HepG2 (cell line): Measurements from ENCODE around the gene SCFD1.

Experiments
- CBX2 ChIP-seq, 2 experiments: fragments of 200-600 bp in 1 of 2; sonication (generic); formaldehyde crosslinking in 1 of 2; IDR thresholded peaks; 2 replicates each; pipeline versions ENCODE4 v1.7.0 to v1.8.1; 2018 to 2022; ENCODE audit warnings: low read depth in 2 of 2, low read length in 1 of 2, mild to moderate bottlenecking in 1 of 2, missing genetic modification reagents in 1 of 2
- GABPB1 ChIP-seq: IDR thresholded peaks from 2 replicates; pipeline ENCODE4 v1.6.1; 2016; ENCODE audit warnings: mild to moderate bottlenecking, missing genetic modification reagents, moderate library complexity, missing compliant biosample characterization
- KDM5A ChIP-seq: fragments of 200-600 bp; sonication (generic); IDR thresholded peaks from 2 replicates; pipeline ENCODE4 v1.7.0; 2018; ENCODE audit warnings: antibody characterized with exemption, mild to moderate bottlenecking, low read length, borderline replicate concordance
- PCBP2 ChIP-seq: fragments of 200-400 bp; formaldehyde crosslinking; optimal IDR thresholded peaks from 2 replicates; pipeline ENCODE3; 2018; ENCODE audit warnings: low read length, low read depth; ENCODE audit not compliant: poor library complexity, severe bottlenecking
- POLR2A ChIP-seq, 2 experiments: IDR thresholded peaks; 2 replicates each; pipeline ENCODE4 v1.6.1; 2011; ENCODE audit warnings: low read depth in 2 of 2, low read length in 2 of 2, mild to moderate bottlenecking in 1 of 2, moderate library complexity in 1 of 2; ENCODE audit not compliant: insufficient read depth in 1 of 2
- SP1 ChIP-seq, 2 experiments: fragments of 450-650 bp in 1 of 2; sonication (generic) in 1 of 2; formaldehyde crosslinking in 1 of 2; IDR thresholded peaks; 2 replicates each; pipeline versions ENCODE4 v1.4.0 to v1.6.1; 2016 to 2020; ENCODE audit warnings: missing genetic modification reagents in 1 of 2
- YY1 ChIP-seq: IDR thresholded peaks from 2 replicates; pipeline ENCODE4 v1.6.1; 2011; ENCODE audit warnings: low read length, low read depth, moderate library complexity, mild to moderate bottlenecking; ENCODE audit not compliant: insufficient read depth, insufficient replicate concordance
- ZBTB38 ChIP-seq: sonication (generic); formaldehyde crosslinking; IDR thresholded peaks from 2 replicates; pipeline ENCODE4 v1.5.1; 2020; ENCODE audit warnings: mild to moderate bottlenecking, missing genetic modification reagents
- ZEB1 ChIP-seq: IDR thresholded peaks from 2 replicates; pipeline ENCODE4 v1.6.1; 2012; ENCODE audit warnings: mild to moderate bottlenecking, low read depth, inconsistent platforms; ENCODE audit not compliant: insufficient replicate concordance
- ZNF274 ChIP-seq: sonication (generic); formaldehyde crosslinking; IDR thresholded peaks from 2 replicates; pipeline ENCODE4 v1.5.1; 2020; ENCODE audit warnings: mild to moderate bottlenecking, missing genetic modification reagents
- ZNF337 ChIP-seq: sonication (generic); formaldehyde crosslinking; IDR thresholded peaks from 2 replicates; pipeline ENCODE4 v1.5.1; 2020; ENCODE audit warnings: missing genetic modification reagents, low read depth, mild to moderate bottlenecking, borderline replicate concordance
- ZNF569 ChIP-seq: sonication (generic); formaldehyde crosslinking; IDR thresholded peaks from 2 replicates; pipeline ENCODE4 v1.5.0; 2020; ENCODE audit warnings: mild to moderate bottlenecking, missing genetic modification reagents, moderate library complexity, borderline replicate concordance

- TF ChIP-seq ZNF274 (CRISPR knock-in tag) (no peak), ZNF337 (CRISPR knock-in tag) (no peak), POLR2A (IDR thresholded peaks at IDR 0.05; ENCODE audit: insufficient read depth in 1 of 2, low read depth in 2 of 2, low read length in 2 of 2) (no peak), ZNF569 (CRISPR knock-in tag) (no peak), ZBTB38 (CRISPR knock-in tag) (no peak), KDM5A (no peak), PCBP2 (no peak), GABPB1 (no peak), ZEB1 (no peak), YY1 (no peak), CBX2 (IDR thresholded peaks at IDR 0.05; ENCODE audit: low read depth, low read length) (no peak), CBX2 (CRISPR knock-in tag; IDR thresholded peaks at IDR 0.05; ENCODE audit: low read depth) (no peak), SP1 (IDR thresholded peaks at IDR 0.05) (no peak), SP1 (CRISPR knock-in tag; IDR thresholded peaks at IDR 0.05) (no peak)
Measured at GRCh38 chr14:30584058-30584630, 38.0 kb upstream of the SCFD1 start.
